Vagina (tissue), 2 donors: ENCODE data around the gene AP3B2. TPM values are rescaled to one million over a fixed set of nuclear protein-coding genes. Genes with fewer than 3 reads are reported as not detected.

ENCODE experiments used
- DNase-seq, 2 donors: peaks; one replicate each; pipeline ENCODE4 v3.0.0-alpha.2; 2017; ENCODE audit errors: extremely low spot score in 2 of 2
- H3K27ac ChIP-seq: fragments of 200-600 bp; sonication (generic); one replicate; pipeline ENCODE4 v1.5.1; 2019
- H3K27me3 ChIP-seq: fragments of 200-600 bp; sonication (generic); one replicate; pipeline ENCODE4 v1.5.1; 2019
- H3K36me3 ChIP-seq, 2 donors: fragments of 200-600 bp; sonication (generic); one replicate each; pipeline ENCODE4 v1.5.1; 2017 to 2019
- H3K4me1 ChIP-seq: fragments of 200-600 bp; sonication (generic); one replicate; pipeline ENCODE4 v1.5.1; 2019
- H3K4me3 ChIP-seq, 2 donors: fragments of 200-600 bp; sonication (generic); 1 replicate in 1 of 2; 2 replicates in 1 of 2; pipeline ENCODE4 v1.5.1; 2016 to 2019
- H3K9me3 ChIP-seq: fragments of 200-600 bp; sonication (generic); one replicate; pipeline ENCODE4 v1.5.1; 2019
- POLR2A ChIP-seq, 2 donors: fragments of 450-650 bp; IDR thresholded peaks; one replicate each; pipeline ENCODE4 v1.6.1; 2017; ENCODE audit warnings: antibody characterized with exemption in 2 of 2, mild to moderate bottlenecking in 2 of 2, moderate library complexity in 2 of 2
- POLR2AphosphoS5 ChIP-seq, 2 donors: sonication (generic); formaldehyde crosslinking; IDR thresholded peaks; one replicate each; pipeline ENCODE4 v1.9.0; 2017; ENCODE audit warnings: antibody characterized with exemption in 2 of 2, mild to moderate bottlenecking in 2 of 2, low read depth in 1 of 2; ENCODE audit not compliant: insufficient read depth in 1 of 2
- intact Hi-C: fragments of 100-400 bp; cut with DNase I; formaldehyde crosslinking; loops from one replicate; pipeline ENCODE4 v1.15.1; 2023
- total RNA-seq: library from RNA; depleted of rRNA; stranded (reverse); fragments of >200 nt; gene quantifications from one replicate; pipeline ENCODE4 v1.2.3, GENCODE V29; 2016
- TF ChIP-seq, protein P1 (sequence below), 3 experiments: fragments of 450-650 bp in 2 of 3; fragments of 200-600 bp in 1 of 3; sonication (generic) in 1 of 3; IDR thresholded peaks; one replicate each; pipeline ENCODE4 v1.5.1; 2017 to 2019; ENCODE audit warnings: antibody characterized with exemption in 3 of 3, mild to moderate bottlenecking in 2 of 3, moderate library complexity in 2 of 3

Gene AP3B2
- total RNA-seq, 1 donor from 2014 or later, result 3.7 TPM

DNA sequence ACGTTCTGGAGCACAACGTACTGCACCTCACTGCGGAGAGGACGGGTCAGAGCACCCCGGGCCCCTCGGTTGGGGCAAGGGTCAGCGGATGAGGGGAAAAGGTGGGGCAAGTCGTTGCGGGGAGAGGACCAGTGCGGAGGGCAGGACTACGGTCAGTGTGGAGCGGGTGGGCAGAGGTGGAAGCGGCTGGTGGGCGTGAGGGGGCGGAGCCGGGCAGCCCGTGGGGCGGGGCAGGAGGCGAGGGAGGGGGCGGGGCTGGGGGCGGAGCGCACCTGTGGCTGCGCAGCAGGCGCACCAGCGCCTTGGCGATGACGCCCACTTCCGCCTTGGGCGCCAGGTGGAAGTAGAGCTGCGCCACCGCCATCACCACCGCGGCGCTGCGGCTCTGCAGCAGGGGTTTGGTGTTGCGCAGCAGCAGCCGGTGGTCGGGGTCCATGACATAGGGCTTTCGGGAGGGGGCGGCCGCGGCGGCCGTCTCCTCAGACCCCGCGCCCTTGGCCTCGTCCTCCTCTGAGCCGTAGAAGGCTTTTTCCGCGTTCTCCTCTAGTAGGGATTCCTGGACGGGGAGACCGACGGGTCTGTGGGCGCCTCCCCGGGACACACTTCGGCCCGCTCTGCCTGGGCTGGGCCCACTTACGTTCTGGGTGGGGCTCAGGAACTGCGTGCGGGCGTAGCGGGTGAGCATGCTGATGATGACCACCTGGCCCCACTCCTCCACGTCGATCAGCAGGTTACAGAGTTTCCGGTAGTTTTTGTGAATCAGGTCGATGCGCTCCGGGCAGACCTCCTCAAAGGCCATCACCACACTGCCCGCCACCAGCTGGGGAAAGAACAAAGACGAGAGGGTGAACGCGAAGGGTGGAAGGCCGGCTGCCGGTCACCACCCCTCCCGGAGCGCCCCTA is 29.2 kb downstream of the AP3B2 start:
- Histone ChIP-seq H3K36me3 (no peaks in the 10 kb centered on the region), H3K27ac (no peak overlapping the region), H3K4me1 (peaks cover 13% of the 10 kb centered on the region), H3K9me3 (no peaks in the 10 kb centered on the region), H3K27me3 (peaks cover 4% of the 10 kb centered on the region), H3K4me3 (peak overlapping the region; percentile 37 to 44)
- intact Hi-C loops, result no loop called here
- DNase-seq, result no peak
- TF ChIP-seq POLR2A (IDR thresholded peaks at IDR 0.05), result peak in 1 of 2 donors; percentile 13
- TF ChIP-seq POLR2AphosphoS5 (IDR thresholded peaks at IDR 0.05; ENCODE audit: insufficient read depth in 1 of 2, low read depth in 1 of 2), result peak in 1 of 2 donors; percentile 35
- TF ChIP-seq, protein P1, sequence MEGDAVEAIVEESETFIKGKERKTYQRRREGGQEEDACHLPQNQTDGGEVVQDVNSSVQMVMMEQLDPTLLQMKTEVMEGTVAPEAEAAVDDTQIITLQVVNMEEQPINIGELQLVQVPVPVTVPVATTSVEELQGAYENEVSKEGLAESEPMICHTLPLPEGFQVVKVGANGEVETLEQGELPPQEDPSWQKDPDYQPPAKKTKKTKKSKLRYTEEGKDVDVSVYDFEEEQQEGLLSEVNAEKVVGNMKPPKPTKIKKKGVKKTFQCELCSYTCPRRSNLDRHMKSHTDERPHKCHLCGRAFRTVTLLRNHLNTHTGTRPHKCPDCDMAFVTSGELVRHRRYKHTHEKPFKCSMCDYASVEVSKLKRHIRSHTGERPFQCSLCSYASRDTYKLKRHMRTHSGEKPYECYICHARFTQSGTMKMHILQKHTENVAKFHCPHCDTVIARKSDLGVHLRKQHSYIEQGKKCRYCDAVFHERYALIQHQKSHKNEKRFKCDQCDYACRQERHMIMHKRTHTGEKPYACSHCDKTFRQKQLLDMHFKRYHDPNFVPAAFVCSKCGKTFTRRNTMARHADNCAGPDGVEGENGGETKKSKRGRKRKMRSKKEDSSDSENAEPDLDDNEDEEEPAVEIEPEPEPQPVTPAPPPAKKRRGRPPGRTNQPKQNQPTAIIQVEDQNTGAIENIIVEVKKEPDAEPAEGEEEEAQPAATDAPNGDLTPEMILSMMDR (IDR thresholded peaks at IDR 0.05), result no peak

DNA sequence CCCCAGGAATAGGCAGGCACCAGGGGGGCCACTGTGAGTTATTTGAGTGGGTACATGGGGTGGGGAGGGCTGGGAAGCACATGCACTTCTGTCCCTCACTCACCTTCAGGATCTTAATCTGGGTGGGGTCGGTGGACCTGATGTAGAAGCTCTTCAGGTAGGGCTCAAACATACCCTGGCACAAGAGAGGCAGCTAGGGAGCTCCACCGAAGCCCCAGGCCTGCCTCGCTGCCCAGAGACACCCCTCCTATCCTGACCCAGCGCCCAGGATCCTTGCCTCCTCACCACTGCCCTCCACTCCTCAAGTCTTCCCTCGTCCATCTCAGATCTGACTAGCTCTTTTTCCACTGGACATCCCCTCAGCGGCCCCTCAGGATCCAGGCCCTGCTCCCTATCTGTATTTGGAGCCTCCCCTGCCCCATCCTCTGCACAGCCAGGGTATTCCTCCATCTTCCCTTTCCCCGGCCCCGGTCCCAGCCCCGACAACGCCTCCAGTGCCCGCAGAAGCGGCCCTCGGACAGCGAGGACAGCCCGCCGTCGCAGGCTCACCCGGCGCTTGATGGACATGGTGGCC is 30.0 kb downstream of the AP3B2 start:
- no peak for TF ChIP-seq POLR2A (IDR thresholded peaks at IDR 0.05)
- TF ChIP-seq POLR2AphosphoS5 (IDR thresholded peaks at IDR 0.05; ENCODE audit: insufficient read depth in 1 of 2, low read depth in 1 of 2), result no peak
- TF ChIP-seq, protein P1 (IDR thresholded peaks at IDR 0.05), result no peak
- DNase-seq, result no peak
- H3K36me3 ChIP-seq, result no peaks in the 10 kb centered on the region
- no peak overlapping the region for H3K27ac ChIP-seq
- H3K4me3 ChIP-seq, result peak overlapping the region; percentile 37 to 44
- peaks cover 4% of the 10 kb centered on the region for H3K27me3 ChIP-seq
- H3K9me3 ChIP-seq, result no peaks in the 10 kb centered on the region
- intact Hi-C loops, result no loop called here
- H3K4me1 ChIP-seq, result peaks cover 13% of the 10 kb centered on the region

DNA sequence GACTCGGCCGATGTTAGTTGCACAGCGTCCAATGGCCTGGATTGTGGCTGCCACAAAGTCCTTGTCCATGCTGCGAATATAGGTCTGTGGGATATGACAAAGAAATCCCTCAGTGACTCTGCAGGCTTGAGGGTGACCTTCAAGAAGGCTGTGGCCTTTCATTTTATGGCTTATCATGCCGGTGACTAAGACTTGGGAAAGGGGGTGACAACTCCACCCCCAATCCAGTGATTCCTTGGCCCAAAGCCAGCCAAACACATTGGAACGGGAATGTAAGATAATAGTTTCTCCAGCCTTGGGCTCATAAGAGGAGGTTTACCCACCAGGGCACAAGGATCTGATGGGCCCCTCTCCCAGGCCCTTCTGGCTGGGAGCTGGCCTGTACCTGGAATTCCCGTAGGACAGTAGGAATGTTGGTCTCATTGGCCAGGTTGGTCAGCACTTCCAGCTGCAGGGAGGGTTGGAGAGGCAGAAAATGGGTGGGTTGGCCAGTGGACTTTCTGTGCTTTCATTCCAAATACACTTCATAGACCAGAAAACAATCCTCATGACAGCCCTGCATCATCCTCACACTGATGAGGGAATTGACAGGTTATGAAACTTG is 31.9 kb downstream of the AP3B2 start:
- no peak for DNase-seq
- peaks cover 4% of the 10 kb centered on the region for H3K27me3 ChIP-seq

DNA sequence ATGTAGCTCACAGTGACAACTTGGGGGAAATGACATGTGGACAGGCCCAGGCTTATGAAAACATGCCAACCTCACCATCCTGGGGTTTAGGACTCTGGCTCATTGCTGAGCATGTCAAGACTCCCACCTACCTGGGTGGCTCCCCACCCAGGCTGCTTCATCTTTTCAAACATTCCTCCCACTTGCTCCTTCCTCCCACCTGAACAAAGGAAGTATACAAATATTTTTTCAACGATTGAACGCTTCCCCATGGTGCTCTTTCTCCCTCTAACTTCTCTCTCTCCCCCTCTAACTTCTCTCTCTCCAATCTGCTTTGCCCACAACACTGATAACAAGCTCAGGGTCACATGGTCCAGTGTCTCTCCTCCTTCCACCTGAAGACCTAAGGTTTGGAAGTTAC is 34.8 kb downstream of the AP3B2 start:
- no peak overlapping the region for H3K27ac ChIP-seq
- intact Hi-C loops, result no loop called here
- H3K36me3 ChIP-seq, result no peaks in the 10 kb centered on the region
- H3K9me3 ChIP-seq, result no peaks in the 10 kb centered on the region
- H3K4me3 ChIP-seq, result no peak overlapping the region
- TF ChIP-seq, protein P1 (IDR thresholded peaks at IDR 0.05), result no peak
- TF ChIP-seq POLR2A (IDR thresholded peaks at IDR 0.05) (no peak), POLR2AphosphoS5 (IDR thresholded peaks at IDR 0.05; ENCODE audit: insufficient read depth in 1 of 2, low read depth in 1 of 2) (no peak)
- DNase-seq, result no peak
- peaks cover 2% of the 10 kb centered on the region for H3K4me1 ChIP-seq
- H3K27me3 ChIP-seq, result no peaks in the 10 kb centered on the region

More for the DNA sequence above, 31.9 kb downstream of the AP3B2 start:
- Histone ChIP-seq H3K36me3 (no peaks in the 10 kb centered on the region), H3K4me3 (no peak overlapping the region), H3K4me1 (peaks cover 13% of the 10 kb centered on the region), H3K27ac (no peak overlapping the region), H3K9me3 (no peaks in the 10 kb centered on the region)
- TF ChIP-seq POLR2A (IDR thresholded peaks at IDR 0.05) (no peak), POLR2AphosphoS5 (IDR thresholded peaks at IDR 0.05; ENCODE audit: insufficient read depth in 1 of 2, low read depth in 1 of 2) (no peak)
- TF ChIP-seq, protein P1 (IDR thresholded peaks at IDR 0.05), result no peak
- intact Hi-C loops, result no loop called here
